ENCODE data around the gene DPP8. TPM values are rescaled to one million over a fixed set of nuclear protein-coding genes. Genes with fewer than 3 reads are reported as not detected.

The DPP8 gene
- total and polyA plus RNA-seq, 4 donors, result 5.5 to 22.7 (median 17.5) TPM

DNA sequence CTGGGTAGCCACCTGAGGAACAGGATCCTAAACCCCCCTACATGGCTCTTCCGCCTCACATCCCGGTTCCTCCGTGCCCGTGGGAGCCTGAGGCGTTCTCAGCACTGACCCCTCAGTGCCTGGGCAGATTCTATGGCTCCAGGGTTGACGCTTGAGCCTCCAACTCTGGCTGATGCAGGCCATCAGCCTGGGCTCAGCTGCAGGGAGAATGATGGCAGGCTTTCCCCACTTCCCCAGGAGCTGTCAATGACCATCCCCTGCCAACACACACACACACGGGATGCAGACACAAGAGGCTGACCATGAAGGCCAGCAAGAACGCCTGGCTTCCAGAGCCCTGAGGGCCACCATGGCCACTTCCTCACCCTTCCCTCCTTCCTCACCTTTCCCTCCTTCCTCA lies 123.9 kb downstream of the DPP8 start:
- no peak overlapping the region for H3K27ac ChIP-seq (ENCODE audit: low read depth in 1 of 2, low read length in 2 of 2)
- H3K27me3 ChIP-seq (ENCODE audit: control insufficient read depth in 4 of 4, insufficient read depth in 4 of 4, low read length in 3 of 4), result peaks cover 0 to 5% (median 0%) of the 10 kb centered on the region in 4 donors
- H3K9me3 ChIP-seq (ENCODE audit: control insufficient read depth in 4 of 4, low read length in 3 of 4), result no peaks in the 10 kb centered on the region
- TF ChIP-seq, protein P1, sequence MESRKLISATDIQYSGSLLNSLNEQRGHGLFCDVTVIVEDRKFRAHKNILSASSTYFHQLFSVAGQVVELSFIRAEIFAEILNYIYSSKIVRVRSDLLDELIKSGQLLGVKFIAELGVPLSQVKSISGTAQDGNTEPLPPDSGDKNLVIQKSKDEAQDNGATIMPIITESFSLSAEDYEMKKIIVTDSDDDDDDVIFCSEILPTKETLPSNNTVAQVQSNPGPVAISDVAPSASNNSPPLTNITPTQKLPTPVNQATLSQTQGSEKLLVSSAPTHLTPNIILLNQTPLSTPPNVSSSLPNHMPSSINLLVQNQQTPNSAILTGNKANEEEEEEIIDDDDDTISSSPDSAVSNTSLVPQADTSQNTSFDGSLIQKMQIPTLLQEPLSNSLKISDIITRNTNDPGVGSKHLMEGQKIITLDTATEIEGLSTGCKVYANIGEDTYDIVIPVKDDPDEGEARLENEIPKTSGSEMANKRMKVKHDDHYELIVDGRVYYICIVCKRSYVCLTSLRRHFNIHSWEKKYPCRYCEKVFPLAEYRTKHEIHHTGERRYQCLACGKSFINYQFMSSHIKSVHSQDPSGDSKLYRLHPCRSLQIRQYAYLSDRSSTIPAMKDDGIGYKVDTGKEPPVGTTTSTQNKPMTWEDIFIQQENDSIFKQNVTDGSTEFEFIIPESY (IDR thresholded peaks at IDR 0.05), result no peak
- no peak for TF ChIP-seq GABPA (IDR thresholded peaks at IDR 0.05 in 1 of 2, conservative IDR thresholded peaks at IDR 0.05 in 1 of 2)
- no peak for TF ChIP-seq HNF4A (conservative IDR thresholded peaks at IDR 0.05)
- no peak for TF ChIP-seq RXRA (IDR thresholded peaks at IDR 0.05)
- no peak for TF ChIP-seq JUND (IDR thresholded peaks at IDR 0.05)
- no peak for TF ChIP-seq TAF1 (conservative IDR thresholded peaks at IDR 0.05)
- no peak for TF ChIP-seq MAX (IDR thresholded peaks at IDR 0.05)
- no peak for TF ChIP-seq HNF4G (IDR thresholded peaks at IDR 0.05)
- no peak for TF ChIP-seq EGR1 (IDR thresholded peaks at IDR 0.05; ENCODE audit: low read depth in 2 of 2)
- no peak for TF ChIP-seq FOXA1 (IDR thresholded peaks at IDR 0.05)
- TF ChIP-seq RAD21 (IDR thresholded peaks at IDR 0.05), result no peak
- TF ChIP-seq, protein P2, sequence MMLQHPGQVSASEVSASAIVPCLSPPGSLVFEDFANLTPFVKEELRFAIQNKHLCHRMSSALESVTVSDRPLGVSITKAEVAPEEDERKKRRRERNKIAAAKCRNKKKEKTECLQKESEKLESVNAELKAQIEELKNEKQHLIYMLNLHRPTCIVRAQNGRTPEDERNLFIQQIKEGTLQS (IDR thresholded peaks at IDR 0.05), result no peak
- no peak for TF ChIP-seq CTCF (IDR thresholded peaks at IDR 0.05; ENCODE audit: low read depth, low read length, missing input control)
- no peak overlapping the region for H3K9ac ChIP-seq (ENCODE audit: low read depth in 1 of 2, low read length in 2 of 2)
- 89% methylated on average over 8 of the region's 8 CpGs for WGBS
- H3K4me1 ChIP-seq (ENCODE audit: control insufficient read depth in 4 of 4, insufficient read depth in 4 of 4, low read length in 3 of 4), result peaks cover 0 to 2% (median 0%) of the 10 kb centered on the region in 4 donors
- no peak for DNase-seq (ENCODE audit: low spot score)
- no peaks in the 10 kb centered on the region for H3K36me3 ChIP-seq (ENCODE audit: control insufficient read depth in 4 of 4, insufficient read depth in 3 of 4, low read depth in 1 of 4, low read length in 3 of 4)
- H3K4me3 ChIP-seq (ENCODE audit: low read depth in 1 of 3, low read length in 3 of 3), result no peak overlapping the region

DNA sequence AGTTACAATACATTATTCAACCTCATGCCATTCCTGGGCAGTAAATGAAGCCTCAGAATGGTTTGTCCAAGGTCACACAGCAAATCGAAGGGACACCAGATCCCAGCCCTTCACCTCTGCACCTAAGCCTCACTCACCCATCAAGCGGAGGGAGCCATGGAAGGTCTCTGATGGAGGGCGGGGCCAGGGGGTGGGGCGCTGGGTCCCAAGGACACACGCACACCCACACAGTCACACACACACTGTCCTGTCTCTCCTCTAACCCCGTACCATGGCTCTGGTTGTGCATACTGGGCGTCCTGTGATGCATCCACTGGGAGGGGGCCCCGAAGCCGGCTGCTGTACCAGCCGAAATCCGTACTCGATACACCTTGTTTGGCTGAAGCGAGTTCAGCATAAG lies 124.4 kb downstream of the DPP8 start:
- Histone ChIP-seq H3K27me3 (ENCODE audit: control insufficient read depth in 4 of 4, insufficient read depth in 4 of 4, low read length in 3 of 4) (peaks cover 0 to 5% (median 0%) of the 10 kb centered on the region in 4 donors), H3K4me3 (ENCODE audit: low read depth in 1 of 3, low read length in 3 of 3) (no peak overlapping the region), H3K9me3 (ENCODE audit: control insufficient read depth in 4 of 4, low read length in 3 of 4) (no peaks in the 10 kb centered on the region), H3K27ac (ENCODE audit: low read depth in 1 of 2, low read length in 2 of 2) (no peak overlapping the region), H3K9ac (ENCODE audit: low read depth in 1 of 2, low read length in 2 of 2) (no peak overlapping the region), H3K36me3 (ENCODE audit: control insufficient read depth in 4 of 4, insufficient read depth in 3 of 4, low read depth in 1 of 4, low read length in 3 of 4) (no peaks in the 10 kb centered on the region), H3K4me1 (ENCODE audit: control insufficient read depth in 4 of 4, insufficient read depth in 4 of 4, low read length in 3 of 4) (peaks cover 0 to 2% (median 0%) of the 10 kb centered on the region in 4 donors)
- WGBS, result 90% methylated on average over 13 of the region's 13 CpGs
- no peak for DNase-seq (ENCODE audit: low spot score)
- TF ChIP-seq YY1 (IDR thresholded peaks at IDR 0.05), result no peak
- TF ChIP-seq HNF4A (conservative IDR thresholded peaks at IDR 0.05), result no peak
- no peak for TF ChIP-seq JUND (IDR thresholded peaks at IDR 0.05)
- no peak for TF ChIP-seq EGR1 (IDR thresholded peaks at IDR 0.05; ENCODE audit: low read depth in 2 of 2)
- no peak for TF ChIP-seq TAF1 (conservative IDR thresholded peaks at IDR 0.05)
- TF ChIP-seq, protein P1 (IDR thresholded peaks at IDR 0.05), result no peak
- TF ChIP-seq, protein P2 (IDR thresholded peaks at IDR 0.05), result no peak
- TF ChIP-seq HNF4G (IDR thresholded peaks at IDR 0.05), result no peak
- no peak for TF ChIP-seq NR2F2 (IDR thresholded peaks at IDR 0.05)
- no peak for TF ChIP-seq MAX (IDR thresholded peaks at IDR 0.05)
- no peak for TF ChIP-seq FOXA1 (IDR thresholded peaks at IDR 0.05)
- no peak for TF ChIP-seq RAD21 (IDR thresholded peaks at IDR 0.05)
- TF ChIP-seq CTCF (IDR thresholded peaks at IDR 0.05; ENCODE audit: low read depth, low read length, missing input control), result no peak
- no peak for TF ChIP-seq GABPA (IDR thresholded peaks at IDR 0.05 in 1 of 2, conservative IDR thresholded peaks at IDR 0.05 in 1 of 2)
- no peak for TF ChIP-seq SP1 (IDR thresholded peaks at IDR 0.05)
- no peak for TF ChIP-seq FOXA2 (IDR thresholded peaks at IDR 0.05)
- no peak for TF ChIP-seq REST (IDR thresholded peaks at IDR 0.05)
- TF ChIP-seq RXRA (IDR thresholded peaks at IDR 0.05), result no peak

All from liver (tissue), 9 donors.